Bone marrow (tissue), 2 donors: ENCODE results near the gene CCS.
A peak's percentile ranks its signal among the peaks of the same experiment; 100 is the strongest.
"Not testable (repeated sequence)": the region's sequence is repeated elsewhere in the genome, so short reads cannot be mapped to it uniquely, and the experiment has no call there.

Source experiments
- DNase-seq, 2 donors: peaks; one replicate each; lab custom pipeline; 2025; lab: John Stamatoyannopoulos, UW

The CCS gene

GRCh38 chr11:66626382-66626781 is 33.4 kb downstream of the CCS start:
- no peak for DNase-seq

- no peak for DNase-seq
Observed at GRCh38 chr11:66626926-66627325, 33.9 kb downstream of the CCS start.

GRCh38 chr11:66628061-66628603 is 35.1 kb downstream of the CCS start:
- DNase-seq, result no peak

GRCh38 chr11:66629356-66629755 is 36.4 kb downstream of the CCS start:
- DNase-seq, result no peak

- no peak for DNase-seq
Observed at GRCh38 chr11:66631883-66632282, 38.9 kb downstream of the CCS start.

GRCh38 chr11:66632952-66633351 is 40.0 kb downstream of the CCS start:
- no peak for DNase-seq

- no peak for DNase-seq
Observed at GRCh38 chr11:66636411-66636810, 43.4 kb downstream of the CCS start.

GRCh38 chr11:66637557-66638176 is 44.7 kb downstream of the CCS start:
- no peak for DNase-seq

GRCh38 chr11:66638177-66639065 is 45.4 kb downstream of the CCS start, which contains the start of gene RBM4:
Gene RBM4, plus strand, starts transcription at chr11:66638703. Its CDS starts 1,009 bp downstream, at chr11:66639712.
- peak; percentile 69 to 99 for DNase-seq

GRCh38 chr11:66639066-66639813 is 46.3 kb downstream of the CCS start:
- DNase-seq, result peak in 1 of 2 donors; percentile 37

GRCh38 chr11:66639814-66640340 is 46.9 kb downstream of the CCS start:
- DNase-seq, result not testable (repeated sequence)

GRCh38 chr11:66641834-66642233 is 48.8 kb downstream of the CCS start:
- no peak for DNase-seq

GRCh38 chr11:66643745-66644437 is 50.9 kb downstream of the CCS start:
- no peak for DNase-seq

- DNase-seq, result no peak
Observed at GRCh38 chr11:66646828-66647227, 53.8 kb downstream of the CCS start.

- no peak for DNase-seq
Observed at GRCh38 chr11:66649903-66650302, 56.9 kb downstream of the CCS start.

- DNase-seq, result no peak
Observed at GRCh38 chr11:66651016-66651415, 58.0 kb downstream of the CCS start.

- DNase-seq, result no peak
Observed at GRCh38 chr11:66652651-66653050, 59.7 kb downstream of the CCS start.

- DNase-seq, result no peak
Observed at GRCh38 chr11:66653123-66653522, 60.1 kb downstream of the CCS start.
